ENCODE measurements around the gene L1CAM.

L1CAM gene

GRCh38 chrX:153861733-153862310, 24.2 kb downstream of the L1CAM start:
- DNase-seq = no peak

GRCh38 chrX:153861151-153861550, 24.8 kb downstream of the L1CAM start:
- DNase-seq = no peak

- DNase-seq = no peak
Measured at GRCh38 chrX:153857348-153857903, 28.5 kb downstream of the L1CAM start.

- no peak for DNase-seq
Measured at GRCh38 chrX:153854702-153855101, 31.3 kb downstream of the L1CAM start.

GRCh38 chrX:153853902-153854267, 32.1 kb downstream of the L1CAM start:
- no peak for DNase-seq

GRCh38 chrX:153853180-153853901, 32.6 kb downstream of the L1CAM start:
- no peak for DNase-seq

- no peak for DNase-seq
Measured at GRCh38 chrX:153851981-153852380, 34.0 kb downstream of the L1CAM start.

- DNase-seq = no peak
Measured at GRCh38 chrX:153848325-153848724, 37.6 kb downstream of the L1CAM start.

- no peak for DNase-seq
Measured at GRCh38 chrX:153845842-153846241, 40.1 kb downstream of the L1CAM start.

GRCh38 chrX:153845195-153845594, 40.8 kb downstream of the L1CAM start:
- DNase-seq = no peak

GRCh38 chrX:153844509-153845082, 41.4 kb downstream of the L1CAM start:
- DNase-seq = no peak

GRCh38 chrX:153836921-153837320, 49.1 kb downstream of the L1CAM start:
- DNase-seq = no peak

- DNase-seq = no peak
Measured at GRCh38 chrX:153832728-153833127, 53.2 kb downstream of the L1CAM start.

GRCh38 chrX:153831429-153832150, 54.4 kb downstream of the L1CAM start:
- DNase-seq = no peak

- no peak for DNase-seq
Measured at GRCh38 chrX:153830640-153831428, 55.1 kb downstream of the L1CAM start.

GRCh38 chrX:153829799-153830639, 56.0 kb downstream of the L1CAM start, which contains the start of gene PDZD4:
PDZD4 (minus strand) TSS chrX:153830544; CDS start chrX:153830298, 246 bp downstream.
- no peak for DNase-seq

- DNase-seq = no peak
Measured at GRCh38 chrX:153829549-153829798, 56.5 kb downstream of the L1CAM start.

- no peak for DNase-seq
Measured at GRCh38 chrX:153828723-153829548, 57.0 kb downstream of the L1CAM start.

GRCh38 chrX:153828308-153828707, 57.7 kb downstream of the L1CAM start:
- no peak for DNase-seq

- DNase-seq = no peak
Measured at GRCh38 chrX:153827903-153828302, 58.1 kb downstream of the L1CAM start.

- no peak for DNase-seq
Measured at GRCh38 chrX:153827016-153827415, 59.0 kb downstream of the L1CAM start.

Data from stimulated activated CD4-positive, alpha-beta T cell treated with anti-CD3 and anti-CD28 coated beads, Interleukin-12 subunit alpha, Interleukin-12 subunit beta, amount 100 ng/mL, for 4 hours (primary cell).